HCT116 (cell line): ENCODE results near the gene GRIK2. TPM values are rescaled to one million over a fixed set of nuclear protein-coding genes. Genes with fewer than 3 reads are reported as not detected.

ENCODE experiments used
- ATAC-seq: fragments of 200-7000 bp; cut with Tn5 transposase; 2 replicates; pipeline ENCODE4 v1.9.1; 2020; ENCODE audit warnings: mild to moderate bottlenecking, moderate library complexity
- BruUV-seq: library from RNA; stranded (reverse); fragments of 400-500 nt; replicated peaks from 2 replicates; lab custom pipeline; 2021; lab: Mats Ljungman, UMichigan
- CTCF ChIA-PET: fragments of 300-600 bp; sonication (Branson Sonifier 250); formaldehyde crosslinking; loops from one replicate; lab custom pipeline; 2021; ENCODE audit warnings: antibody characterized with exemption; lab: Charles Lee
- POLR2A ChIA-PET: fragments of 300-600, 350-600 bp; sonication (Branson Sonifier 250); formaldehyde crosslinking; loops from one replicate; lab custom pipeline; 2021; ENCODE audit warnings: antibody characterized with exemption; lab: Charles Lee
- RAD21 ChIA-PET, 2 experiments: fragments of 300-600 bp; sonication (Branson Sonifier 250); formaldehyde crosslinking; loops; one replicate each; lab custom pipeline; 2023; ENCODE audit warnings: low total read pairs in 2 of 2; ENCODE audit not compliant: uncharacterized antibody in 2 of 2, unreplicated experiment in 2 of 2, low non-redundant PET in 1 of 2; lab: Charles Lee
- DNase-seq: peaks from one replicate; pipeline ENCODE4 v3.0.0-alpha.2; 2010; ENCODE audit warnings: low read depth, low spot score
- H2AFZ ChIP-seq: fragments of 200-600 bp; shearing (Covaris generic), sonication (generic); 2 replicates; pipeline ENCODE4 v1.6.1; 2017; ENCODE audit warnings: low read depth, mixed run types, mixed read lengths, antibody characterized with exemption, low read length; ENCODE audit not compliant: poor library complexity, severe bottlenecking
- H3K27ac ChIP-seq: 2 replicates; pipeline ENCODE4 v1.5.1; 2012; ENCODE audit warnings: low read depth, low read length
- H3K27me3 ChIP-seq: fragments of 200-600 bp; sonication (generic); 2 replicates; pipeline ENCODE4 v1.6.1; 2016; ENCODE audit warnings: mixed run types, low read length, mixed read lengths; ENCODE audit not compliant: insufficient read depth
- H3K36me3 ChIP-seq, 2 experiments: fragments of 200-500 bp in 1 of 2; fragments of 200-600 bp in 1 of 2; sonication (Bioruptor generic) in 1 of 2; sonication (generic) in 1 of 2; 2 replicates each; pipeline versions ENCODE4 v1.5.1 to v1.6.1; 2014 to 2016; ENCODE audit warnings: low read length in 2 of 2, inconsistent platforms in 1 of 2, mixed read lengths in 1 of 2, mixed run types in 1 of 2; ENCODE audit not compliant: insufficient read depth in 2 of 2, control insufficient read depth in 1 of 2
- H3K4me1 ChIP-seq, 2 experiments: fragments of 200-600 bp in 1 of 2; sonication (generic) in 1 of 2; 2 replicates each; pipeline versions ENCODE4 v1.5.1 to v1.6.1; 2012 to 2017; ENCODE audit warnings: low read length in 2 of 2, inconsistent platforms in 1 of 2, mild to moderate bottlenecking in 1 of 2, mixed read lengths in 1 of 2, mixed run types in 1 of 2, moderate library complexity in 1 of 2; ENCODE audit not compliant: insufficient read depth in 2 of 2, control insufficient read depth in 1 of 2
- H3K4me2 ChIP-seq: fragments of 200-600 bp; sonication (generic); 2 replicates; pipeline ENCODE4 v1.6.1; 2017; ENCODE audit warnings: mixed run types, low read length, mixed read lengths
- H3K4me3 ChIP-seq, 2 experiments: fragments of 200-600 bp in 1 of 2; sonication (generic) in 1 of 2; replicated peaks in 1 of 2; 2 replicates each; pipeline ENCODE4 v1.5.1; 2011 to 2016; ENCODE audit warnings: low read length in 2 of 2, control low read depth in 1 of 2, low read depth in 1 of 2, mild to moderate bottlenecking in 1 of 2, mixed read lengths in 1 of 2, mixed run types in 1 of 2
- H3K79me2 ChIP-seq: fragments of 200-600 bp; sonication (generic); 2 replicates; pipeline ENCODE4 v1.6.1; 2017; ENCODE audit warnings: mild to moderate bottlenecking, mixed run types, low read length, moderate library complexity, mixed read lengths; ENCODE audit not compliant: insufficient read depth
- H3K9ac ChIP-seq: fragments of 200-600 bp; sonication (generic); 2 replicates; pipeline ENCODE4 v1.6.1; 2016; ENCODE audit warnings: low read length, mixed read lengths
- H3K9me2 ChIP-seq: fragments of 200-600 bp; sonication (generic), shearing (Covaris generic); 2 replicates; pipeline ENCODE4 v1.6.1; 2017; ENCODE audit warnings: mixed run types, mild to moderate bottlenecking, moderate library complexity; ENCODE audit not compliant: insufficient read depth
- H3K9me3 ChIP-seq, 2 experiments: fragments of 200-500 bp in 1 of 2; fragments of 200-600 bp in 1 of 2; sonication (Bioruptor generic) in 1 of 2; sonication (generic) in 1 of 2; 2 replicates each; pipeline ENCODE4 v1.6.1; 2014 to 2017; ENCODE audit warnings: low read length in 2 of 2, mixed read lengths in 2 of 2, inconsistent platforms in 1 of 2, low read depth in 1 of 2, mild to moderate bottlenecking in 1 of 2, mixed run types in 1 of 2, moderate library complexity in 1 of 2; ENCODE audit not compliant: control insufficient read depth in 1 of 2, insufficient read depth in 1 of 2
- H4K20me1 ChIP-seq: fragments of 200-600 bp; sonication (generic), shearing (Covaris generic); 2 replicates; pipeline ENCODE4 v1.6.1; 2017; ENCODE audit warnings: mixed run types, mild to moderate bottlenecking, moderate library complexity; ENCODE audit not compliant: insufficient read depth
- REST ChIP-seq: IDR thresholded peaks from 2 replicates; pipeline ENCODE4 v1.6.1; 2012; ENCODE audit warnings: low read depth
- SRF ChIP-seq: IDR thresholded peaks from 2 replicates; pipeline ENCODE4 v1.6.1; 2012; ENCODE audit warnings: low read depth
- ZBTB33 ChIP-seq: IDR thresholded peaks from 2 replicates; pipeline ENCODE4 v1.6.1; 2011; ENCODE audit warnings: mild to moderate bottlenecking, low read length, moderate library complexity; ENCODE audit not compliant: insufficient replicate concordance; ENCODE audit errors: extremely low read depth
- ZFX ChIP-seq: fragments of 450-650 bp; IDR thresholded peaks from 2 replicates; pipeline ENCODE4 v1.6.1; 2017
- intact Hi-C: fragments of 100-400 bp; cut with micrococcal nuclease; formaldehyde crosslinking; loops from 2 replicates; pipeline ENCODE4 v1.10.0; 2022
- total RNA-seq: library from RNA; stranded (reverse); gene quantifications from one replicate; pipeline ENCODE4 v1.2.1, GENCODE V29; 2021; ENCODE audit not compliant: unreplicated experiment

GRIK2 gene
- total RNA-seq, 1 experiment from 2014 or later = 0.64 TPM

GRCh38 chr6:101484781-101485180, 91.3 kb downstream of the GRIK2 start:
- TF ChIP-seq ZFX (no peak), SRF (no peak), ZBTB33 (no peak), REST (no peak)

More at GRCh38 chr6:101484781-101485180, 91.3 kb downstream of the GRIK2 start:
- BruUV-seq = no TSS peak
- no peak overlapping the region for H3K4me3 ChIP-seq
- RAD21 ChIA-PET = no interaction called here
- H3K4me1 ChIP-seq = no peaks in the 10 kb centered on the region
- H3K4me2 ChIP-seq = no peak overlapping the region
- H3K36me3 ChIP-seq = no peaks in the 10 kb centered on the region
- CTCF ChIA-PET = no interaction called here
- H3K9me2 ChIP-seq = peaks cover 5% of the 10 kb centered on the region; the same call in 1 of the 2 replicates
- H3K79me2 ChIP-seq = no peaks in the 10 kb centered on the region
- H2AFZ ChIP-seq = no peak overlapping the region
- no peaks in the 10 kb centered on the region for H3K27me3 ChIP-seq
- POLR2A ChIA-PET = no interaction called here
- H4K20me1 ChIP-seq = no peaks in the 10 kb centered on the region
- DNase-seq (no peak), ATAC-seq (no peak)
- intact Hi-C loops = no loop called here
- H3K9me3 ChIP-seq = no peaks in the 10 kb centered on the region
- H3K9ac ChIP-seq = no peak overlapping the region
- no peak overlapping the region for H3K27ac ChIP-seq
